HepG2 (cell line): ENCODE results near the gene NOTCH3. TPM values are rescaled to one million over a fixed set of nuclear protein-coding genes. Genes with fewer than 3 reads are reported as not detected.

Source experiments
- CEBPG ChIP-seq: IDR thresholded peaks from 2 replicates; pipeline ENCODE4 v1.6.1; 2016
- FOXA1 ChIP-seq, 2 experiments: fragments of 450-650 bp in 1 of 2; sonication (generic) in 1 of 2; formaldehyde crosslinking in 1 of 2; IDR thresholded peaks; 2 replicates each; pipeline versions ENCODE4 v1.4.0 to v1.6.1; 2016 to 2020; ENCODE audit warnings: missing genetic modification reagents in 1 of 2
- GABPB1 ChIP-seq: IDR thresholded peaks from 2 replicates; pipeline ENCODE4 v1.6.1; 2016; ENCODE audit warnings: mild to moderate bottlenecking, missing genetic modification reagents, moderate library complexity, missing compliant biosample characterization
- HNF4A ChIP-seq: sonication (generic); formaldehyde crosslinking; IDR thresholded peaks from 2 replicates; pipeline ENCODE4 v1.4.0; 2020; ENCODE audit warnings: missing genetic modification reagents
- MIER3 ChIP-seq: IDR thresholded peaks from 2 replicates; pipeline ENCODE4 v1.6.1; 2016; ENCODE audit warnings: missing compliant biosample characterization, borderline replicate concordance
- MTF2 ChIP-seq: sonication (generic); formaldehyde crosslinking; IDR thresholded peaks from 2 replicates; pipeline ENCODE4 v1.5.0; 2020; ENCODE audit warnings: missing genetic modification reagents, borderline replicate concordance
- NCOR1 ChIP-seq: fragments of 200-600 bp; sonication (generic); IDR thresholded peaks from 2 replicates; pipeline ENCODE4 v1.7.0; 2017; ENCODE audit warnings: antibody characterized with exemption, low read length, borderline replicate concordance
- NPAS2 ChIP-seq: sonication (generic); formaldehyde crosslinking; IDR thresholded peaks from 2 replicates; pipeline ENCODE4 v1.8.0; 2022; ENCODE audit warnings: mild to moderate bottlenecking, missing genetic modification reagents, borderline replicate concordance
- PCBP2 ChIP-seq: fragments of 200-400 bp; formaldehyde crosslinking; optimal IDR thresholded peaks from 2 replicates; pipeline ENCODE3; 2018; ENCODE audit warnings: low read length, low read depth; ENCODE audit not compliant: poor library complexity, severe bottlenecking
- THAP8 ChIP-seq: sonication (generic); formaldehyde crosslinking; IDR thresholded peaks from 2 replicates; pipeline ENCODE4 v1.5.1; 2020; ENCODE audit warnings: missing genetic modification reagents, mild to moderate bottlenecking, borderline replicate concordance
- YEATS2 ChIP-seq: sonication (generic); formaldehyde crosslinking; IDR thresholded peaks from 2 replicates; pipeline ENCODE4 v1.4.0; 2020; ENCODE audit warnings: missing genetic modification reagents, borderline replicate concordance
- YEATS4 ChIP-seq: sonication (generic); formaldehyde crosslinking; IDR thresholded peaks from 2 replicates; pipeline ENCODE4 v1.4.0; 2020; ENCODE audit warnings: missing genetic modification reagents, borderline replicate concordance
- YY1 ChIP-seq: IDR thresholded peaks from 2 replicates; pipeline ENCODE4 v1.6.1; 2011; ENCODE audit warnings: low read length, low read depth, moderate library complexity, mild to moderate bottlenecking; ENCODE audit not compliant: insufficient read depth, insufficient replicate concordance
- ZBTB2 ChIP-seq: sonication (generic); formaldehyde crosslinking; IDR thresholded peaks from 2 replicates; pipeline ENCODE4 v1.8.0; 2022; ENCODE audit warnings: low read depth, missing genetic modification reagents
- ZNF251 ChIP-seq: sonication (generic); formaldehyde crosslinking; IDR thresholded peaks from 2 replicates; pipeline ENCODE4 v1.9.0; 2021; ENCODE audit warnings: mild to moderate bottlenecking, missing genetic modification reagents
- ZNF33B ChIP-seq: sonication (generic); formaldehyde crosslinking; IDR thresholded peaks from 2 replicates; pipeline ENCODE4 v1.5.1; 2020; ENCODE audit warnings: mild to moderate bottlenecking, missing genetic modification reagents
- ZNF660 ChIP-seq: sonication (generic); formaldehyde crosslinking; IDR thresholded peaks from 2 replicates; pipeline ENCODE4 v1.5.1; 2020; ENCODE audit warnings: mild to moderate bottlenecking, low read depth, missing genetic modification reagents, borderline replicate concordance
- ZNF768 ChIP-seq: sonication (generic); formaldehyde crosslinking; IDR thresholded peaks from 2 replicates; pipeline ENCODE4 v1.4.0; 2020; ENCODE audit warnings: missing genetic modification reagents
- polyA plus RNA-seq, 8 experiments: library from polyadenylated mRNA; depleted of rRNA in 3 of 8; stranded (reverse) in 7 of 8; unstranded in 1 of 8; fragments of >200 nt; fragmentation: Illumina TruSeq in 4 of 8; extraction: Trizol in 4 of 8; gene quantifications; 2 replicates each; pipeline versions ENCODE4 v1.2.1 to v1.2.3, GENCODE V29; 2011 to 2016; ENCODE audit warnings: low read depth in 4 of 8, missing spikeins in 1 of 8, mixed read lengths in 1 of 8; ENCODE audit not compliant: insufficient read depth in 1 of 8
- total RNA-seq, 5 experiments: library from RNA; depleted of rRNA; stranded (reverse); fragments of >200 nt; fragmentation: Illumina TruSeq; extraction: Trizol; gene quantifications; 2 replicates each; pipeline ENCODE4 v1.2.3, GENCODE V29; 2016; ENCODE audit warnings: low read depth in 1 of 5
- TF ChIP-seq, protein P1 (sequence below), 2 experiments: fragments of 450-650 bp in 1 of 2; sonication (generic) in 1 of 2; formaldehyde crosslinking in 1 of 2; IDR thresholded peaks; 2 replicates each; pipeline versions ENCODE4 v1.6.1 to v1.8.0; 2016 to 2022; ENCODE audit warnings: antibody characterized with exemption in 1 of 2, mild to moderate bottlenecking in 1 of 2, missing genetic modification reagents in 1 of 2

Gene NOTCH3
- total and polyA plus RNA-seq, 2 of the 13 experiments (the other 11 are each of a cell fraction or from before 2014, with no cell fraction given) = 0.09 to 0.28 TPM

GRCh38 chr19:15124572-15125231 lies 76.1 kb downstream of the NOTCH3 start (continued):
- TF ChIP-seq, protein P1, sequence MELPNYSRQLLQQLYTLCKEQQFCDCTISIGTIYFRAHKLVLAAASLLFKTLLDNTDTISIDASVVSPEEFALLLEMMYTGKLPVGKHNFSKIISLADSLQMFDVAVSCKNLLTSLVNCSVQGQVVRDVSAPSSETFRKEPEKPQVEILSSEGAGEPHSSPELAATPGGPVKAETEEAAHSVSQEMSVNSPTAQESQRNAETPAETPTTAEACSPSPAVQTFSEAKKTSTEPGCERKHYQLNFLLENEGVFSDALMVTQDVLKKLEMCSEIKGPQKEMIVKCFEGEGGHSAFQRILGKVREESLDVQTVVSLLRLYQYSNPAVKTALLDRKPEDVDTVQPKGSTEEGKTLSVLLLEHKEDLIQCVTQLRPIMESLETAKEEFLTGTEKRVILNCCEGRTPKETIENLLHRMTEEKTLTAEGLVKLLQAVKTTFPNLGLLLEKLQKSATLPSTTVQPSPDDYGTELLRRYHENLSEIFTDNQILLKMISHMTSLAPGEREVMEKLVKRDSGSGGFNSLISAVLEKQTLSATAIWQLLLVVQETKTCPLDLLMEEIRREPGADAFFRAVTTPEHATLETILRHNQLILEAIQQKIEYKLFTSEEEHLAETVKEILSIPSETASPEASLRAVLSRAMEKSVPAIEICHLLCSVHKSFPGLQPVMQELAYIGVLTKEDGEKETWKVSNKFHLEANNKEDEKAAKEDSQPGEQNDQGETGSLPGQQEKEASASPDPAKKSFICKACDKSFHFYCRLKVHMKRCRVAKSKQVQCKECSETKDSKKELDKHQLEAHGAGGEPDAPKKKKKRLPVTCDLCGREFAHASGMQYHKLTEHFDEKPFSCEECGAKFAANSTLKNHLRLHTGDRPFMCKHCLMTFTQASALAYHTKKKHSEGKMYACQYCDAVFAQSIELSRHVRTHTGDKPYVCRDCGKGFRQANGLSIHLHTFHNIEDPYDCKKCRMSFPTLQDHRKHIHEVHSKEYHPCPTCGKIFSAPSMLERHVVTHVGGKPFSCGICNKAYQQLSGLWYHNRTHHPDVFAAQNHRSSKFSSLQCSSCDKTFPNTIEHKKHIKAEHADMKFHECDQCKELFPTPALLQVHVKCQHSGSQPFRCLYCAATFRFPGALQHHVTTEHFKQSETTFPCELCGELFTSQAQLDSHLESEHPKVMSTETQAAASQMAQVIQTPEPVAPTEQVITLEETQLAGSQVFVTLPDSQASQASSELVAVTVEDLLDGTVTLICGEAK (IDR thresholded peaks at IDR 0.05) = no peak
- TF ChIP-seq, protein P1 (CRISPR knock-in tag; IDR thresholded peaks at IDR 0.05) = no peak
- TF ChIP-seq THAP8 (CRISPR knock-in tag) = no peak
- no peak for TF ChIP-seq PCBP2
- TF ChIP-seq ZNF768 (CRISPR knock-in tag) = peak; percentile 6; the same call in 1 of the 2 replicates
- TF ChIP-seq ZNF33B = no peak
- no peak for TF ChIP-seq FOXA1 (IDR thresholded peaks at IDR 0.05)
- no peak for TF ChIP-seq FOXA1 (CRISPR knock-in tag; IDR thresholded peaks at IDR 0.05)
- TF ChIP-seq HNF4A (CRISPR knock-in tag) = peak; percentile 29; the same call in 1 of the 2 replicates
- TF ChIP-seq MIER3 = no peak
- no peak for TF ChIP-seq MTF2
- TF ChIP-seq YEATS2 (CRISPR knock-in tag) = no peak
- no peak for TF ChIP-seq CEBPG (CRISPR knock-in tag)
- no peak for TF ChIP-seq ZNF660 (CRISPR knock-in tag)
- no peak for TF ChIP-seq NCOR1
- no peak for TF ChIP-seq NPAS2 (CRISPR knock-in tag)
- no peak for TF ChIP-seq GABPB1
- TF ChIP-seq YEATS4 (CRISPR knock-in tag) = no peak
- no peak for TF ChIP-seq ZNF251 (CRISPR knock-in tag)
- no peak for TF ChIP-seq ZBTB2
- peak; percentile 11 for TF ChIP-seq YY1
